Measurements from ENCODE around the gene IFFO2. TPM values are rescaled to one million over a fixed set of nuclear protein-coding genes. Genes with fewer than 3 reads are reported as not detected.
"Not testable (repeated sequence)": the region's sequence is repeated elsewhere in the genome, so short reads cannot be mapped to it uniquely, and the experiment has no call there.

The IFFO2 gene
- total RNA-seq, 1 experiment from 2014 or later, result 3.5 TPM

DNA sequence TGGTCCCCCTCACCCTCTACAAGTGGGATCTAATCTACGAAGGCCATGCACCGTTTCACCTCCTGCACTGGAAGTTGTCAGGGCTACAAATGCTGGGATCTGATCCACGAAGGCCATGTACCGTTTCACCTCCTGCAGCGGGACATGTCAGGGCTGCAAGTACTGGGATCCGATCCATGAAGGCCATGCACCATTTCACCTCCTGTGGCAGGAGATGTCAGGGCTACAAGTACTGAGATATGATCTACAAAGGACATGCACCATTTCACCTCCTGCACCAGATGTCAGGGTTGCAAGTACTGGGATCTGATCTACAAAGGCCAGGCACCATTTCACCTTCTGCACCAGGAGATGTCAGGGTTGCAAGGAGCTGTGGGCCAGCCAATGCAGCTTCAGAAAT is 61.2 kb downstream of the IFFO2 start:
- DNase-seq (ENCODE audit: low spot score), result no peak

GRCh38 chr1:18893120-18893519 is 63.4 kb downstream of the IFFO2 start:
- no peak for DNase-seq (ENCODE audit: low spot score)

DNA sequence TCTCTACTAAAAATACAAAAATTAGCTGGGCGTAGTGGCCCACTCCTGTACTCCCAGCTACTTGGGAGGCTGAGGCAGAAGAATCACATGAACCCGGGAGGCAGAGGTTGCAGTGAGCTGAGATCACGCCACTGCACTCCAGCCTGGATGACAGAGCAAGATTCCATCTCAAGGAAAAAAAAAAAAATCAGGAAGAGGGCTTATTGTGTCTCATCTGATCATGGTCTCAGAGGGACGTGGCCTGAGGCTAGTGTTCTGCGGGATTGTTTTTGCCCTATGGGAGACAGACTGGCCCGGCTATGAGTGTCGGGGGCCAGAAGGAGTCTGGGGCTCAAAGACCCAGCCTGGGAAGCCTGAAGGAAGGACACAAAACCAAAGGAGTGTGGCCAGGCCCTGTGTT is 64.6 kb downstream of the IFFO2 start:
- DNase-seq (ENCODE audit: low spot score), result not testable (repeated sequence)

DNA sequence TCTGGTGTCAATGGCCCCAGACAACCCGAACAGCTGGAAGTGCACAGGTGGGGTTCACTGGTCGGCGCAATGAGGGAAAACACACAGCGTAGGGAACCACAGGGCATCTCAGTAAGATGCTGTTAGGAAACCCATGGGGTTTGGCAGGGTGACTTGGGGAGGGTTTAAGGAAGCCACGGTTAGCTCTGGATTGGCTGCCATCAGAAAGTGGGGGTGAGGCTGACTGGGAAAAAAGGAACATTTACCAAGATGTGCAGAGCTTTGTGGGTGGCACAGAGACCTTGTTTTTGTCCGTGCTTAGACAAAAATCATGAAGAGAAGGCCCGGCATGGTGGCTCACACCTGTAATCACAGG is 65.1 kb downstream of the IFFO2 start:
- no peak for DNase-seq (ENCODE audit: low spot score)

GRCh38 chr1:18890706-18891425 is 65.6 kb downstream of the IFFO2 start:
- DNase-seq (ENCODE audit: low spot score), result no peak

DNA sequence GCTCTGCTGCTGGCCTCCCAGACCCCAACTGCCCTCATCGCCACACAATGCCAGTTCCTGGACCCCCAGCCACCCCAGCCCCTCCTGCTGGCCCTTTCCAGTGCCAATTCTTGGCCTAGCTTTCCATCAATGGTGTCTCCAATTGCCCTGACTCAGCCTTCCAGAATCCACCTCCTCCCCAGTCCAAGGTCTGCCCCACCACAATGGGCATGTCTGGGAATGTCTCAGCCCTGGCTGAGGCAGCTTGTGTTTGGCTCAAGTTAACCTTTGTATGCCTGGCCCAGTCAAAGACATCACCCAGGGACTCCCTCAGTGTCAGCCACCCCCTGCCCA is 70.5 kb downstream of the IFFO2 start:
- no peak for DNase-seq (ENCODE audit: low spot score)

GRCh38 chr1:18885311-18886002 is 71.0 kb downstream of the IFFO2 start:
- no peak for DNase-seq (ENCODE audit: low spot score)

GRCh38 chr1:18884727-18885126 is 71.7 kb downstream of the IFFO2 start:
- DNase-seq (ENCODE audit: low spot score), result no peak

GRCh38 chr1:18884419-18884717 is 72.1 kb downstream of the IFFO2 start:
- DNase-seq (ENCODE audit: low spot score), result no peak

GRCh38 chr1:18883636-18884418 is 72.6 kb downstream of the IFFO2 start:
- peak; percentile 48 for DNase-seq (ENCODE audit: low spot score)

DNA sequence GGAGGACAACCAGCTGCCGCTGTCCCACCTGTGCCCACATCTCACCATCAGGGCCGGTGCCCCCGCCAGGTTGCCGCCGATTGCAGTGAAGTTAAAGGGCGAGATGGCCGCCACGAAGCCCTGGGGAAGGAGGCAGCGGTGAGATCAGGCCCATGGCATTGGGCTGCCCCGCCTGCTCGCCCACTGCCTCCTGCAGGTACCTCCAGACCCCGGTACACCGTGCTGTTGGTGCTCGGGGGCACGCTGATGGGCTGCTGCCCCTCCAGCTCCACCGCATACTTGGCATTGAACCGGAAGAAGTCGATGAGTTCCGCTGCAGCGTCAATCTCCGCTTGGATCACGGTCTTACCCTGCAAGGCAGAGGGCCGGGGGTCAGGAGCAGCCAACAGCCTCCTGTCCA is 73.4 kb downstream of the IFFO2 start:
- no peak for DNase-seq (ENCODE audit: low spot score)

DNA sequence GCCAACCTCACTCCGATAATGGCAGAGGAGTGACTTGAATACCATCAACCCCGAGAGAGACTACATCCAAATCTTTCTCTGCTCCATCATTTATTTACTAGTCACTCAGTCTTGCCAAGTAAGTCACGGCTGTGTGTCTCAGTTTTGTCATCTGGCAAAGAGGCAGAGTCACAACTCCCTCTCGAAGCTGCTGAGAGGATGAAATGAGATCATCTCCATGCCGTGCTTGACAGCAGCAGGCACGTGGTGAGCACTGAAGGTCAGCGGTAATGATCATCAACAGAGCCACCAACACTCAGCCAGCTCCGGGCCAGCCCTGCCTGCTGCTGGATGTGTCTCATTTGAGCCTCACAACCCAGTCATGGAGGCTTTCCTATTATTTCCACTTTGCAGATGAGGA is 74.0 kb downstream of the IFFO2 start:
- no peak for DNase-seq (ENCODE audit: low spot score)

DNA sequence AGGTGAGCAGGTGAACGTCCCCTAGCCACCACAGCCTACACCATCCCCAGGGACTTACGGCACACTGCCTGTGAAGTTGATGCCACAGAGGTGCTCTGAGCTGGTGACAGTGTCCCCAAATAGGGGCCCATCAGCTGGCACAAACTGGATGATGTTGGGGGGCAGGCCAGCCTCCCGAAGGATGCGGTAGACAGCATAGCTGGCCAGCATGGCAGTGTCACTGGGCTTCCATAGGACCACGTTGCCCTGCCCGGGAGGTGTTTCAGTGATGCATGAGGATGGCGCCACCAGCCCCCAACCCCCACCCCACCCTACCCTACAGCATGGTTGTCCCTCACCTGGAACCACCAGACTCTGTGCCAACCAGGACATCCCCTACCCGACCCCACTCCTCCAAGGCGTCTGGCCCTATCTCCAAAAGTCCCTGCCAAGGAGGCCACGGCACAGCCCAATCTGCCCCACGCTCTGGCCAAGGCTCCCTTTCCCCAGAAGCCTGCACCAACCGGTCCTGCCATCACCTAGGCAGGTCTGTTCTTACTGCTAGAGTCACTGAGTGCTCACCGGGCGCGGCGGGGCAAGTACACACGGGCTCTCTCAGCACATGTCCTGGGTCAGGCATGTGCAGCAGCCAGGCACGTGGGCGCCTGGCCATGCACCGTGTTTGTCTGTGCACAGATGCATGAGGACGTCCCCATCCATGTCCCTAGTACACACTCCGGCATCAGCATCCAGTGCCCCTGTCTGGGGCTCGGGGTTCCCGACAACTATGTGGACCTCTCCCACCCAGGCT is 74.6 kb downstream of the IFFO2 start:
- no peak for DNase-seq (ENCODE audit: low spot score)

- no peak for DNase-seq (ENCODE audit: low spot score)
These were observed 75.3 kb downstream of the IFFO2 start for GRCh38 chr1:18881164-18881563.

DNA sequence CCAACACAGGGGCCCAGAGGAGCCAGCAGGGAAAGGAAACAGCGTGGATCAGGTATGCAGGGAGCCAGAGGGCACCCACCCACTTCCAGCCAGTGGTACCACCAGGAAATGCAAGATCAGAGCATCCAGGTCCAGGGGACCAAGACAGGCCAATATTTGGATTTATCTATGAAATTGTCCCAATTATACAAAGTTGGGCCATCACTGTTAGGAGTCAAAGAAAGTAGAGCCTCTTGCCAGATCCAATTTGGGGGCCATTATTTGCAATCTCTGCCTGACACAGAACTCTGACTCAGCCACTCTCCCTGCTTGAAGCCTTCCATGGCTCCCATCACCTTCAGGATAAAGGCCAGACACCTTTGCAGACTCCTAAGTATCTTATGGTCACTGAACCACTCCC is 75.9 kb downstream of the IFFO2 start:
- no peak for DNase-seq (ENCODE audit: low spot score)

GRCh38 chr1:18879791-18880309 is 76.6 kb downstream of the IFFO2 start:
- no peak for DNase-seq (ENCODE audit: low spot score)

DNA sequence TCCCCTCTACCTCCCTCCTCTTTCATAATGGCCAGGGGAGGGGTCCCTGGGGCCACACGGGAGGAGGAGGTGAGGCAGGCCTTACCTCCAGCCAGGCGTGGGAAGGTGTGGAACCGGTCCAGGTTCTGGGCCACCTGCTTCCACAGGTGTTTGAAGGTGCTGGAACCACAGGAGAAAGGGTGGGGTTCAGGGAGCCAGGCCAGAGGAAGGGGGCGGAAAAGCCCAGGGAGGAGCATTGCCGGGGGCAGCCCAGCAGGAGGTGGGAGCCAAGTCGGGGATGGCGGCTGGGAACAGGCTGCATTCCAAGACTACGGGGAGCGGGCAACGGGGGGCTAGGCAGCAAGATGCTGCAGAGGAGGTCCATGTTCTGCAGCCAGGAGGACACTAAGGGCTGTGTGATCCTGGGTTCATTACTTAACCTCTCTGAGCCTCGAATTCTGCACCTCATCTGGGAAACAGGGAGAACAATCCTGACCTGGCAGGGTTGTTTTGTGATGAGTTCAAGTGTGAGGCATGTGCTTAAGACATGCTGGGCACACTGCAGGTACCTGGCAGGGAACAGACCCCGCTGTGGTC is 77.2 kb downstream of the IFFO2 start:
- DNase-seq (ENCODE audit: low spot score), result no peak

- no peak for DNase-seq (ENCODE audit: low spot score)
These were observed 77.8 kb downstream of the IFFO2 start for GRCh38 chr1:18878538-18879214.

DNA sequence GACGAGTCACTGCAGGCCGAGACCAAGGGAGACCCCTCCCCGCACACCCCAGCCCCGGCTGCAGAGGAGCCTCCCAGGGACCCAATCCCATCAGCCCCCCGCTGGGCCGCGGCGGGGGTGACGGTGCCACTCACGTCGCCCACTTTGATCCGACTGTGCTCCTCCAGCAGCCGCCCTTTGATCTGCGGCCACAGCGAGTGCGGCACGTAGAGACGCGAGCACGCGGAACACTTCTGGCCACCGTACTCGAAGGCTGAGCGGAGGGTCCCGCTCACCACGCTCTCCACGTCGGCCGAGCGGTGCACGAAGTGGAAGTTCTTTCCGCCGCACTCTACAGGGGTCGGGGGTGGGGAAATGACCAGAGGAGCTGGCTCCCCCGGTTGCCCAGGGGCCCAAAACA is 79.2 kb downstream of the IFFO2 start:
- no peak for DNase-seq (ENCODE audit: low spot score)

- no peak for DNase-seq (ENCODE audit: low spot score)
These were observed 80.3 kb downstream of the IFFO2 start for GRCh38 chr1:18876210-18876609.

GRCh38 chr1:18875796-18876128 is 80.7 kb downstream of the IFFO2 start:
- no peak for DNase-seq (ENCODE audit: low spot score)

All from H4 (cell line).